RCC 7860 (cell line): ENCODE data around the gene FAM50B.

Experiments used
- DNase-seq: peaks from one replicate; pipeline ENCODE4 v3.0.0-alpha.2; 2015; ENCODE audit warnings: low spot score
- FAIRE-seq: peaks from 2 replicates; lab custom pipeline; 2012; peaks lifted over from hg19 to GRCh38; lab: Jason Lieb, UNC

FAM50B gene

GRCh38 chr6:3891883-3892282 lies 42.7 kb downstream of the FAM50B start:
- DNase-seq: no peak
- no peak for FAIRE-seq

GRCh38 chr6:3892603-3893002 lies 43.4 kb downstream of the FAM50B start:
- FAIRE-seq (no peak), DNase-seq (no peak)

- DNase-seq (no peak), FAIRE-seq (no peak)
Measured at GRCh38 chr6:3893487-3893886, 44.3 kb downstream of the FAM50B start.

GRCh38 chr6:3893917-3894316 lies 44.7 kb downstream of the FAM50B start:
- FAIRE-seq: no peak
- no peak for DNase-seq

GRCh38 chr6:3894590-3895311 lies 45.6 kb downstream of the FAM50B start:
- FAIRE-seq: no peak
- DNase-seq: no peak

- FAIRE-seq (no peak), DNase-seq (no peak)
Measured at GRCh38 chr6:3895312-3895653, 46.1 kb downstream of the FAM50B start.

- no peak for FAIRE-seq
- DNase-seq: no peak
Measured at GRCh38 chr6:3895805-3896204, 46.6 kb downstream of the FAM50B start.

- FAIRE-seq (no peak), DNase-seq (peak; percentile 37)
Measured at GRCh38 chr6:3898265-3898994, 49.3 kb downstream of the FAM50B start.

- FAIRE-seq (no peak), DNase-seq (no peak)
Measured at GRCh38 chr6:3899061-3899460, 49.9 kb downstream of the FAM50B start.

- DNase-seq (no peak), FAIRE-seq (no peak)
Measured at GRCh38 chr6:3899970-3900439, 50.8 kb downstream of the FAM50B start.
